A549 (cell line): ENCODE results near the gene KRT38. TPM values are rescaled to one million over a fixed set of nuclear protein-coding genes. Genes with fewer than 3 reads are reported as not detected.

Experiments
- ATAC-seq, 2 experiments: fragments of 200-7000 bp in 1 of 2; fragments of >200 bp in 1 of 2; cut with Nextera tagmentation in 1 of 2; cut with Tn5 transposase in 1 of 2; 3 replicates each; pipeline versions ENCODE4 v1.8.0 to v1.9.1; 2018 to 2020; ENCODE audit warnings: mild to moderate bottlenecking in 1 of 2, moderate library complexity in 1 of 2
- CTCF ChIA-PET: fragments of 300-600 bp; sonication (Branson Sonifier 250); formaldehyde crosslinking; extraction: SDS; loops from one replicate; lab custom pipeline; 2021; ENCODE audit warnings: antibody characterized with exemption, inconsistent platforms; lab: Yijun Ruan, JAX
- POLR2A ChIA-PET: fragments of 350-600 bp; formaldehyde crosslinking; extraction: SDS; loops from one replicate; lab custom pipeline; 2021; ENCODE audit warnings: antibody characterized with exemption, inconsistent platforms; lab: Yijun Ruan, JAX
- DNase-seq, 2 experiments: peaks; one replicate each; pipeline versions ENCODE4 v3.0.0 to v3.0.0-alpha.2; 2011 to 2016; ENCODE audit warnings: low read depth in 1 of 2, low spot score in 1 of 2
- FAIRE-seq: peaks from 2 replicates; lab custom pipeline; 2011; peaks lifted over from hg19 to GRCh38; lab: Jason Lieb, UNC
- H3K27ac ChIP-seq, 2 experiments: fragments of >200 bp; sonication (Bioruptor Twin); formaldehyde crosslinking; 3 replicates each; pipeline ENCODE4 v1.5.1; 2016 to 2017
- H3K4me1 ChIP-seq: fragments of >200 bp; sonication (Bioruptor Twin); formaldehyde crosslinking; 3 replicates; pipeline ENCODE4 v1.6.1; 2016
- H3K4me2 ChIP-seq: fragments of >200 bp; sonication (Bioruptor Twin); formaldehyde crosslinking; 3 replicates; pipeline ENCODE4 v1.6.1; 2016
- H3K4me3 ChIP-seq: fragments of >200 bp; sonication (Bioruptor Twin); formaldehyde crosslinking; 3 replicates; pipeline ENCODE4 v1.5.1; 2016
- H3K9me3 ChIP-seq: fragments of >200 bp; sonication (Bioruptor Twin); formaldehyde crosslinking; 3 replicates; pipeline ENCODE4 v1.6.1; 2016
- CEBPB ChIP-seq, 2 experiments: fragments of >200 bp in 1 of 2; sonication (Bioruptor Twin) in 1 of 2; formaldehyde crosslinking in 1 of 2; IDR thresholded peaks; 2 replicates each; pipeline ENCODE4 v1.6.1; 2012 to 2016
- FOSL2 ChIP-seq, 2 experiments: fragments of 450-650 bp in 1 of 2; fragments of >200 bp in 1 of 2; sonication (Bioruptor Twin) in 1 of 2; formaldehyde crosslinking; IDR thresholded peaks; 2 replicates each; pipeline versions ENCODE4 v1.5.0 to v1.6.1; 2016 to 2020; ENCODE audit warnings: mild to moderate bottlenecking in 1 of 2, moderate library complexity in 1 of 2
- HOXA7 ChIP-seq: fragments of 250-450 bp; sonication (Bioruptor Pico); IDR thresholded peaks from 2 replicates; pipeline ENCODE4 v1.5.0; 2020; ENCODE audit warnings: mild to moderate bottlenecking, moderate library complexity
- KDM1A ChIP-seq: fragments of 200-600 bp; sonication (generic); IDR thresholded peaks from 2 replicates; pipeline ENCODE4 v1.6.1; 2016; ENCODE audit warnings: low read depth, mild to moderate bottlenecking
- MAFK ChIP-seq: fragments of 450-650 bp; IDR thresholded peaks from 2 replicates; pipeline ENCODE4 v1.6.1; 2014; ENCODE audit not compliant: partially characterized antibody
- MAZ ChIP-seq: fragments of 150-350 bp; IDR thresholded peaks from 2 replicates; pipeline ENCODE4 v1.6.1; 2014; ENCODE audit warnings: antibody characterized with exemption, low read depth, low read length, borderline replicate concordance
- NR3C1 ChIP-seq: fragments of >200 bp; sonication (Bioruptor Twin); formaldehyde crosslinking; IDR thresholded peaks from 3 replicates; pipeline ENCODE4 v1.6.1; 2017
- POLR2A ChIP-seq: IDR thresholded peaks from 2 replicates; pipeline ENCODE4 v1.6.1; 2012; ENCODE audit warnings: mild to moderate bottlenecking, low read length
- RNF2 ChIP-seq: fragments of 200-600 bp; sonication (generic); IDR thresholded peaks from 2 replicates; pipeline ENCODE4 v1.6.1; 2016; ENCODE audit warnings: low read depth, mild to moderate bottlenecking, antibody characterized with exemption, moderate library complexity, borderline replicate concordance
- SMC3 ChIP-seq: fragments of >200 bp; sonication (Bioruptor Twin); formaldehyde crosslinking; IDR thresholded peaks from 3 replicates; pipeline ENCODE4 v1.6.1; 2018; ENCODE audit warnings: inconsistent platforms
- SREBF2 ChIP-seq: fragments of 450-650 bp; IDR thresholded peaks from 2 replicates; pipeline ENCODE4 v1.6.1; 2014; ENCODE audit warnings: mild to moderate bottlenecking, moderate library complexity
- TFCP2L1 ChIP-seq: fragments of 250-450 bp; sonication (Bioruptor Pico); IDR thresholded peaks from 2 replicates; pipeline ENCODE4 v1.5.0; 2021; ENCODE audit warnings: mild to moderate bottlenecking
- ZC3H11A ChIP-seq: fragments of 450-650 bp; IDR thresholded peaks from 2 replicates; pipeline ENCODE4 v1.6.1; 2014; ENCODE audit warnings: antibody characterized with exemption, mild to moderate bottlenecking
- ZFP36 ChIP-seq: fragments of 450-650 bp; IDR thresholded peaks from 2 replicates; pipeline ENCODE4 v1.6.1; 2014; ENCODE audit warnings: borderline replicate concordance; ENCODE audit not compliant: partially characterized antibody
- ZSCAN20 ChIP-seq: fragments of 250-450 bp; sonication (Bioruptor Pico); IDR thresholded peaks from 2 replicates; pipeline ENCODE4 v1.8.0; 2022; ENCODE audit warnings: mild to moderate bottlenecking, moderate library complexity
- WGBS: methylation state at CpG from one replicate; pipeline ENCODE4 v1.1.6; 2017; ENCODE audit errors: missing lambda C conversion rate; 5-methylcytosine and 5-hydroxymethylcytosine counted together
- polyA plus RNA-seq, 4 experiments: library from polyadenylated mRNA; depleted of rRNA in 3 of 4; stranded (reverse); fragments of >200 nt; fragmentation: RNase III in 1 of 4; extraction: RNeasy Plus Mini Kit Qiagen cat#74134 plus additional on column Dnase treatment in 1 of 4; gene quantifications; 2 replicates in 3 of 4; 3 replicates in 1 of 4; pipeline ENCODE4 v1.2.3, GENCODE V29; 2011 to 2017
- TF ChIP-seq, protein P1 (sequence below): fragments of >200 bp; sonication (Bioruptor Twin); formaldehyde crosslinking; IDR thresholded peaks from 3 replicates; pipeline ENCODE4 v1.6.1; 2016
- TF ChIP-seq, protein P2 (sequence below): fragments of 450-650 bp; IDR thresholded peaks from 2 replicates; pipeline ENCODE4 v1.6.1; 2014; ENCODE audit warnings: antibody characterized with exemption
- TF ChIP-seq, protein P3 (sequence below): fragments of >200 bp; sonication (Bioruptor Twin); formaldehyde crosslinking; IDR thresholded peaks from 3 replicates; pipeline ENCODE4 v1.5.1; 2016

KRT38 gene
- polyA plus RNA-seq, 2 of the 4 experiments (the other 2 are of a cell fraction) = not detected

DNA sequence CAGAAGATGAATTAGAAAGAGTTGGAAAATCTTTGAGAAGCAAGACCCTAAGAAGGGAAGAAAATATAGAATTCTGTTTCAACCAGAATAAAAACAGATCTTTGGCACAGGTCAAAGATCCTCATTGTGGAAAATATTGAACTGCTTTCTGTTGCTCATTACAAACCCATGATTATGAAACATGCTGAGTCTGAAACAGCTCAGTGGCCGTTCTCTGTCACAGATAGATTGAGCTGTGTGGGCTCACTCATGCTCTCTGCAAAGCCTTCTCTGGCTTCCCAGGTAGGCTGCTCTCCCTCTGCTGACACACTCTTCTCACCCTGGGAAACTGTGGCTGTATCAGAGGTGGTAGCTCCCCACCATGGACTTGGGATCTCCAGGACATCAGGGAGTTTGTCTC lies 3.4 kb upstream of the KRT38 start:
- POLR2A ChIA-PET = no interaction called here
- CTCF ChIA-PET = interaction anchor here (0.8 to 3.3 kb wide), 4 partner anchors 12 to 105 kb away, joined by 3 to 13 read pairs (median 4); no protein-coding TSS in a partner anchor
- WGBS = 46% methylated on average over 1 of the region's 1 CpG
- no peak overlapping the region for H3K27ac ChIP-seq
- no peak for FAIRE-seq
- TF ChIP-seq ZFP36 (no peak), MAFK (no peak), MAZ (no peak), SMC3 (no peak), FOSL2 (IDR thresholded peaks at IDR 0.05) (no peak), FOSL2 (CRISPR knock-in tag; IDR thresholded peaks at IDR 0.05) (no peak), ZSCAN20 (CRISPR knock-in tag) (no peak), TFCP2L1 (no peak), ZC3H11A (no peak), SREBF2 (no peak)
- TF ChIP-seq, protein P1, sequence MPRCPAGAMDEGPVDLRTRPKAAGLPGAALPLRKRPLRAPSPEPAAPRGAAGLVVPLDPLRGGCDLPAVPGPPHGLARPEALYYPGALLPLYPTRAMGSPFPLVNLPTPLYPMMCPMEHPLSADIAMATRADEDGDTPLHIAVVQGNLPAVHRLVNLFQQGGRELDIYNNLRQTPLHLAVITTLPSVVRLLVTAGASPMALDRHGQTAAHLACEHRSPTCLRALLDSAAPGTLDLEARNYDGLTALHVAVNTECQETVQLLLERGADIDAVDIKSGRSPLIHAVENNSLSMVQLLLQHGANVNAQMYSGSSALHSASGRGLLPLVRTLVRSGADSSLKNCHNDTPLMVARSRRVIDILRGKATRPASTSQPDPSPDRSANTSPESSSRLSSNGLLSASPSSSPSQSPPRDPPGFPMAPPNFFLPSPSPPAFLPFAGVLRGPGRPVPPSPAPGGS = no peak
- TF ChIP-seq, protein P2, sequence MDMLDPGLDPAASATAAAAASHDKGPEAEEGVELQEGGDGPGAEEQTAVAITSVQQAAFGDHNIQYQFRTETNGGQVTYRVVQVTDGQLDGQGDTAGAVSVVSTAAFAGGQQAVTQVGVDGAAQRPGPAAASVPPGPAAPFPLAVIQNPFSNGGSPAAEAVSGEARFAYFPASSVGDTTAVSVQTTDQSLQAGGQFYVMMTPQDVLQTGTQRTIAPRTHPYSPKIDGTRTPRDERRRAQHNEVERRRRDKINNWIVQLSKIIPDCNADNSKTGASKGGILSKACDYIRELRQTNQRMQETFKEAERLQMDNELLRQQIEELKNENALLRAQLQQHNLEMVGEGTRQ = no peak
- TF ChIP-seq, all 56 proteins: peak for 0
- ATAC-seq (no peak), DNase-seq (no peak)
- H3K9me3 ChIP-seq = no peaks in the 10 kb centered on the region
- no peak overlapping the region for H3K4me3 ChIP-seq
- H3K4me2 ChIP-seq = no peak overlapping the region
- H3K4me1 ChIP-seq = no peaks in the 10 kb centered on the region

DNA sequence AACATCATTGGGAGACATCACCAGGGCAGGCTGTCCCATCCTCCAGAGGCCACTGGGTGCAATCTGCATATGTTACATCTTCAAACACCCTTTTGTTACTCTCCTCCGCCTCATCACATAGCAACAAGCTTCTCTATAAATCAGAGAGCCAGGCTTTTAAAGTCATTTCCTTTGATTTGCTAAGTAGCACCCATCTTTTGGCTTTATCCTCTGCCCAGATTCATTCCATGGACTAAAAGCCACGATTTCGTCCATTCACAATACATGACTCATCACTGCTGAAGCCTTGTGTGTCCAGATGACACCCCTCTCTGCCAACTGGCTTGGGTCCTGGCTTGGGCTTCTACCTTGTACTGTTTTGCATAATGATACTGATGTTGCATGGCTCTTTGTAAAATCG lies 2.0 kb upstream of the KRT38 start:
- FAIRE-seq (no peak), DNase-seq (no peak), ATAC-seq (no peak)
- Histone ChIP-seq H3K4me1 (no peaks in the 10 kb centered on the region), H3K27ac (no peak overlapping the region), H3K9me3 (no peaks in the 10 kb centered on the region), H3K4me3 (no peak overlapping the region), H3K4me2 (no peak overlapping the region)
- TF ChIP-seq, protein P3, sequence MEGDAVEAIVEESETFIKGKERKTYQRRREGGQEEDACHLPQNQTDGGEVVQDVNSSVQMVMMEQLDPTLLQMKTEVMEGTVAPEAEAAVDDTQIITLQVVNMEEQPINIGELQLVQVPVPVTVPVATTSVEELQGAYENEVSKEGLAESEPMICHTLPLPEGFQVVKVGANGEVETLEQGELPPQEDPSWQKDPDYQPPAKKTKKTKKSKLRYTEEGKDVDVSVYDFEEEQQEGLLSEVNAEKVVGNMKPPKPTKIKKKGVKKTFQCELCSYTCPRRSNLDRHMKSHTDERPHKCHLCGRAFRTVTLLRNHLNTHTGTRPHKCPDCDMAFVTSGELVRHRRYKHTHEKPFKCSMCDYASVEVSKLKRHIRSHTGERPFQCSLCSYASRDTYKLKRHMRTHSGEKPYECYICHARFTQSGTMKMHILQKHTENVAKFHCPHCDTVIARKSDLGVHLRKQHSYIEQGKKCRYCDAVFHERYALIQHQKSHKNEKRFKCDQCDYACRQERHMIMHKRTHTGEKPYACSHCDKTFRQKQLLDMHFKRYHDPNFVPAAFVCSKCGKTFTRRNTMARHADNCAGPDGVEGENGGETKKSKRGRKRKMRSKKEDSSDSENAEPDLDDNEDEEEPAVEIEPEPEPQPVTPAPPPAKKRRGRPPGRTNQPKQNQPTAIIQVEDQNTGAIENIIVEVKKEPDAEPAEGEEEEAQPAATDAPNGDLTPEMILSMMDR = no peak
- no peak for TF ChIP-seq HOXA7
- no peak for TF ChIP-seq FOSL2 (IDR thresholded peaks at IDR 0.05)
- TF ChIP-seq FOSL2 (CRISPR knock-in tag; IDR thresholded peaks at IDR 0.05) = peak; percentile 28; the same call in 1 of the 2 replicates
- TF ChIP-seq RNF2 = no peak
- TF ChIP-seq POLR2A = no peak
- no peak for TF ChIP-seq NR3C1
- 39% methylated on average over 4 of the region's 4 CpGs for WGBS
- POLR2A ChIA-PET = no interaction called here
- CTCF ChIA-PET = interaction anchor here (0.6 to 3.3 kb wide), 6 partner anchors 13 to 121 kb away, joined by 3 to 13 read pairs (median 4); partner anchors contain the start of gene KRT32

DNA sequence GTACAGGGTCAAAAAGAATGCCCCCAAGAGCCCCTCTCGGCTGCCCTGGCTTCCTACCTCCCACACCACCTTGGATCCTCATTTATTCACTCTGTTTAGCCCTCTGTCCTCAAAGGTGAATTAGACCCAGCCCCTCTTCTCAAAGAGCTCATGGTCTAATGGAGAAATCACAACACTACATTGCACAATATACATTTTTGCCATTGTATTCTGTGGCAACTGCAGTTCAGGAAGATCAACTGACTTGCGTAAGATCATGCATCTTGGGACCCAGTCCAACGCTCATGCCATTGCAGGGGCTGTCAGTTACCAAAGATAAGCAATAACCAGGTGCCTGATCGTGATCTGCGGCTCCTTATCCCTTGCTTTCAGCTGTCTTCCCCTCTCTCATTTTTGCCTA lies 1.4 kb downstream of the KRT38 start:
- no peak for ATAC-seq
- CTCF ChIA-PET = interaction anchor here (0.6 to 2.1 kb wide), 5 partner anchors 16 to 109 kb away, joined by 4 to 8 read pairs (median 5); no protein-coding TSS in a partner anchor
- DNase-seq = no peak
- H3K4me3 ChIP-seq = no peak overlapping the region
- TF ChIP-seq, protein P2 = no peak
- TF ChIP-seq CEBPB (IDR thresholded peaks at IDR 0.05) = peak in 1 of 2 experiments; percentile 16; a peak in 1 of 4 replicates
- no peak for TF ChIP-seq KDM1A
- TF ChIP-seq RNF2 = no peak
- no peak overlapping the region for H3K27ac ChIP-seq
- 46% methylated on average over 5 of the region's 5 CpGs for WGBS
- FAIRE-seq = no peak
- POLR2A ChIA-PET = no interaction called here
- no peak overlapping the region for H3K4me2 ChIP-seq
- H3K4me1 ChIP-seq = no peaks in the 10 kb centered on the region
- no peaks in the 10 kb centered on the region for H3K9me3 ChIP-seq
